Muscle layer of colon (tissue), 2 donors: ENCODE data around the gene ACADVL.
A peak's percentile ranks its signal among the peaks of the same experiment; 100 is the strongest.

ENCODE experiments used
- H3K27ac ChIP-seq: one replicate; pipeline ENCODE4 v1.7.0; 2013; ENCODE audit warnings: low read depth, mild to moderate bottlenecking, low read length, moderate library complexity
- H3K27me3 ChIP-seq, 2 donors: one replicate each; pipeline ENCODE4 v1.7.0; 2013; ENCODE audit warnings: low read length in 2 of 2, mild to moderate bottlenecking in 2 of 2; ENCODE audit not compliant: insufficient read depth in 2 of 2, control insufficient read depth in 1 of 2
- H3K36me3 ChIP-seq: one replicate; pipeline ENCODE4 v1.7.0; 2013; ENCODE audit warnings: mild to moderate bottlenecking, low read length; ENCODE audit not compliant: insufficient read depth
- H3K4me1 ChIP-seq: one replicate; pipeline ENCODE4 v1.7.0; 2013; ENCODE audit warnings: mild to moderate bottlenecking, low read length; ENCODE audit not compliant: insufficient read depth
- H3K4me3 ChIP-seq, 2 donors: one replicate each; pipeline ENCODE4 v1.7.0; 2013; ENCODE audit warnings: low read length in 2 of 2, low read depth in 1 of 2, mild to moderate bottlenecking in 1 of 2, moderate library complexity in 1 of 2
- H3K9ac ChIP-seq: one replicate; pipeline ENCODE4 v1.7.0; 2013; ENCODE audit warnings: low read length
- H3K9me3 ChIP-seq: one replicate; pipeline ENCODE4 v1.7.0; 2013; ENCODE audit warnings: mild to moderate bottlenecking, low read length
- donor health status: abdominal sarcoma.
- donor health status: Adenocarcinoma of cecum.

Gene ACADVL

GRCh38 chr17:7195971-7196370, 23.8 kb upstream of the ACADVL start:
- Histone ChIP-seq H3K27ac (no peak overlapping the region), H3K4me1 (no peaks in the 10 kb centered on the region), H3K9me3 (no peaks in the 10 kb centered on the region), H3K36me3 (peaks cover 57% of the 10 kb centered on the region), H3K9ac (no peak overlapping the region), H3K27me3 (no peaks in the 10 kb centered on the region), H3K4me3 (no peak overlapping the region)

- no peaks in the 10 kb centered on the region for H3K27me3 ChIP-seq
- no peak overlapping the region for H3K4me3 ChIP-seq
- H3K9me3 ChIP-seq, result no peaks in the 10 kb centered on the region
- H3K36me3 ChIP-seq, result peaks cover 57% of the 10 kb centered on the region
- H3K9ac ChIP-seq, result no peak overlapping the region
- H3K4me1 ChIP-seq, result no peaks in the 10 kb centered on the region
- no peak overlapping the region for H3K27ac ChIP-seq
Measured at GRCh38 chr17:7196651-7197401, 22.9 kb upstream of the ACADVL start.

DNA sequence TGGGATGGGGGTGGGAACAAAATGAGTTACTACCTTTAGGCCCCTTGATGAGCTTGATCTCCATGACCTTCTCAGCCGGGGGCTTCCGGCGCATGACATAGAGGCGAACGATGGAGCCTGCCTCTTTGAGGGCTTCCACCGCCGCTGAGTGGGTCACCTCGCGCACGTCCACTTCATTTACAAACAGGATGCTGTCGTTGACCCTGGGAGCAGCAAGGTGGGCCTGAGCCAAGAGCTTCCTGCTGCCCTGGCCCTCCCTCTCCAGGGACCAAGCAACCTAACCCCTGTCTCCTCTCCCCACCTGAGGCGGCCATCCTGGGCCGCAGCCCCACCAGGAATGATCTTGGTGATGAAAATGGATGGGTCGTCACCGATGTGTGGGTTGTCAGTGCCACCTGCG, 16.3 kb upstream of the ACADVL start:
- no peaks in the 10 kb centered on the region for H3K9me3 ChIP-seq
- H3K4me3 ChIP-seq, result no peak overlapping the region
- H3K9ac ChIP-seq, result no peak overlapping the region
- peaks cover 14% of the 10 kb centered on the region for H3K4me1 ChIP-seq
- peaks cover 18% of the 10 kb centered on the region for H3K36me3 ChIP-seq
- no peaks in the 10 kb centered on the region for H3K27me3 ChIP-seq
- H3K27ac ChIP-seq, result no peak overlapping the region

GRCh38 chr17:7204336-7204735, 15.4 kb upstream of the ACADVL start:
- Histone ChIP-seq H3K4me1 (peaks cover 14% of the 10 kb centered on the region), H3K9ac (peak overlapping the region; percentile 57), H3K4me3 (peak overlapping the region; percentile 56 to 65), H3K9me3 (no peaks in the 10 kb centered on the region), H3K36me3 (peaks cover 18% of the 10 kb centered on the region), H3K27me3 (no peaks in the 10 kb centered on the region), H3K27ac (peak overlapping the region; percentile 52)

GRCh38 chr17:7204828-7205461, 14.8 kb upstream of the ACADVL start:
- no peaks in the 10 kb centered on the region for H3K27me3 ChIP-seq
- H3K27ac ChIP-seq, result peak overlapping the region; percentile 52
- no peaks in the 10 kb centered on the region for H3K9me3 ChIP-seq
- H3K9ac ChIP-seq, result peak overlapping the region; percentile 57
- H3K4me1 ChIP-seq, result peaks cover 14% of the 10 kb centered on the region
- H3K4me3 ChIP-seq, result peak overlapping the region; percentile 56 to 65
- peaks cover 18% of the 10 kb centered on the region for H3K36me3 ChIP-seq

DNA sequence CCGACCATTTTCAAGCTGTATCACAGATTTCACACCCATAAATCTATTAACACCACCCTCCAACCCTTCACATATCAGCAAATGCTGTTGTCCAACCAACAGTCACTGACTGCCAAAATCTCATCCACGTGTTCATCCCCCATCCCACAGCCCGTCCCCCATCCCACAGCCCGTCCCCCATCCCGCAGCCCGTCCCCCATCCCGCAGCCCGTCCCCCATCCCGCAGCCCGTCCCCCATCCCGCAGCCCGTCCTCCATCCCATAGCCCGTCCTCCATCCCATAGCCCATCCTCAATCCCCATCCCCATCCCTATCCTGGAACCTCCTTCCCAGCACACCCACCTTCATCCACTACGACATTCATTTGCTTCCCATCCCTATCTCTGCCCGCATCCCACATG, 14.2 kb upstream of the ACADVL start:
- Histone ChIP-seq H3K4me3 (peak overlapping the region; percentile 56 to 65), H3K9ac (peak overlapping the region; percentile 57), H3K27ac (peak overlapping the region; percentile 52), H3K4me1 (peaks cover 14% of the 10 kb centered on the region), H3K9me3 (no peaks in the 10 kb centered on the region), H3K36me3 (peaks cover 18% of the 10 kb centered on the region), H3K27me3 (no peaks in the 10 kb centered on the region)

DNA sequence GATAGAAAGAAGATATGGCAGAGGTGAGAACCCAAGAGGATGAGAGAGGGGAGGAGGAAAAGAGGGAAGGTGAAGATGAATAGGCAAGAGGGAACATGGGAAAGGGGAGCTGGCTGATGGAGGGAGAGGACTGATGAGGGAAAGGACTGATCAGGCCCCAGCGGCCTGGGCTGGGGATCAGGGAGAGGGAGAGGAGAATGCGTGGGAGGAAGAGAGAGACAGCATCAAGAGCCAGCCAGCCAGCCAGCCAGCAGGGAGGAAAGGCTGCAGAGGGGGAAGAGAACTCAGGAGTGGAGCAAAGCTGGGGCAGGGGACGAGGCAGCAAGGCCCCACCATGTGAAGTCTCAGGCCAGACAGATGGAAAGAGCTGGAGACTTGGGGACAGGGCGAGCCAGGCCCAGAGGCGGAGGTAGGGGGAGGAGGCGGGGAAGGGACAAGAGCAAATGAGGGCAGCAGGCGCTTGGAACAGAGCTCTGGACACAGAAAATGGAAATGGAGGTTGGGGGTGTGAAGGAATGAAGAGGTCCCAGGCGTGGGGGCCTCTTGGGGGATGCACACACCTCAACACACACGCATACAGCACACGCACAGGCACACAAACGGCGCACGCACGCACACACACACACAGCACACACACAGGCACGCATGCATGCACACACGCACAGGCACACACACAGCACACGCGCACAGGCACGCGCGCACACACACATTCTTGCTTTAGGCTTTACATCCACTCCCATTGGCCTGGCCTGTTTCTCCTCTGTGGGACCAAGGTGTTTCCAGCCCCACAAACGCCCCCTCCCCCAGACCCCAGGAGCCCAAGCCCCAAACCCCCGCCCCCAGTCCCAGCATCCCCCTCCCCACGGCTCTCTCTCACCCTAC, 12.4 kb upstream of the ACADVL start:
- no peak overlapping the region for H3K9ac ChIP-seq
- H3K4me1 ChIP-seq, result peaks cover 21% of the 10 kb centered on the region

GRCh38 chr17:7208027-7208571, 11.6 kb upstream of the ACADVL start:
- Histone ChIP-seq H3K9ac (no peak overlapping the region), H3K27ac (no peak overlapping the region), H3K36me3 (peaks cover 8% of the 10 kb centered on the region), H3K4me1 (peaks cover 23% of the 10 kb centered on the region), H3K27me3 (no peaks in the 10 kb centered on the region), H3K4me3 (no peak overlapping the region), H3K9me3 (no peaks in the 10 kb centered on the region)

More for the DNA sequence above, 12.4 kb upstream of the ACADVL start:
- Histone ChIP-seq H3K27me3 (no peaks in the 10 kb centered on the region), H3K27ac (no peak overlapping the region), H3K36me3 (peaks cover 15% of the 10 kb centered on the region), H3K4me3 (no peak overlapping the region), H3K9me3 (no peaks in the 10 kb centered on the region)

DNA sequence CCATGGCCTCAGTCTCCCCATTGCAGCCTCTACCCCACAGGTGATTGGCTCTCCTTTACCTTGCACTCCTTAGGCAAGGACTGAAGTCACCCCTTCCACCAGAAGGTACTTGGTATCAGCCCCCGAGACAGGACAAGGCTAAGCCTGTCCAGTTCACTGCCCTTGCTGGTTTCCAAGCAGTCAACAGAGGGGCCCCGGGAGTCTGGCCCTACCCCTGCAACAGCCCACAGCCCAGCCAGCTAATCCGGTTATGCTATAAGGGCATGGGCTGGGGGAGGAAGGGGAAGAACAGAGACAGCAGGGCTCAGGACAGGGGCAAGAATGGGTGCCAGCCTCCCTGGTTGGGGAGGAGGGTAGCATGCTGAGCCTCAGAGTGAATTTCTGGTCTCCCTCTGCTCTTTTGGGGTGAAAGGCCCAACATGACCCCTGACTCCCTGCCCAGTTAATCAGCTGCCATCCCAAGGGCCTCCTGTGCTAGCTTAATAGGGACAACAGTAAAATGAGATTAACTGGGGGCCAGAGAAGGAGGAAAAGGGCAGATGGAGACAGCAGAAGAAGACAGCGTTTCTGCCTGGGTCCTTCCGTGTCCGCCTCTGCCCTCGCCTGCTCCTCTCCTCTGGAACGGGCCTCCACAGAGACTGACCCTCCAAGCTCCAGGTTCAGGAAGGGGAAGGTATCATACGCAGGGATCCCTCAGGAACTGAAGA, 10.8 kb upstream of the ACADVL start:
- Histone ChIP-seq H3K9ac (no peak overlapping the region), H3K27ac (no peak overlapping the region), H3K27me3 (no peaks in the 10 kb centered on the region), H3K9me3 (no peaks in the 10 kb centered on the region), H3K36me3 (no peaks in the 10 kb centered on the region), H3K4me3 (no peak overlapping the region), H3K4me1 (peaks cover 30% of the 10 kb centered on the region)

DNA sequence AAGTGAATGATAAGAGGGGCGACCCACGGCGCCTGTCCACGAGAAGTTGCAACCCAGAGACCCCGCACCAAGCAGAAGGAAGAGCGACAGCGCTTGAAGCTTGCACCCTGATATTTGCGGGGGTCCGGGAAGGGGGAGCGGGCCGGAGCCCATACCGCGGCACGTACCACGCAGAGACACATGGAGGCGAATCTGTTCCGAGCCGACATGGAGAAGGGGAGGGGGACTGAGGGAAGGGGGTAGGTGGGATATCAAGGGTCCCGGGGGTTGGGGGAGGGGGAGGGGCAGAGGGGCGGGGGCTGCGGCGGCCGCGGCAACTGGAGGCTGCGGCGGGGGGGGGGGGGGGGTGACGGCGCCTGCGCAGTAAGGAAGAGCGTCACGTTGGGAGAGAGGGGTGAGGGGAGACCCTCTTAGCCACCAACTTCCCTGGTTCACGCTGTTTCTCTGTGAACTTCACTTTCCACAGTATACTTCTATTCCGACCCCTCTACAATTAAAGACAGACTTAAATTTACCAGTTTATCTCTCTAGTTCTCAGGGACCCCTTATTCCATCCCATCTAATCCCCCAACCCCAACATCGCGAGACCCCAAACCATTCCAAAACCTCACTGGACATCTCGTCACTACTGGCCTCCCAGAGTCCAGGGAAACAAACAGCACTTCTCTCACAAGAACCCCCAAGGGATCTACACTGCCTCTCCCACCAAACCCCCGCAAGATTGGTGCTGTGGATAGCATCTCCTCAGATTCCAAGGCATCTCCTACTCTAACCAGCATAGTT, 8.1 kb upstream of the ACADVL start:
- Histone ChIP-seq H3K9ac (no peak overlapping the region), H3K27me3 (no peaks in the 10 kb centered on the region), H3K27ac (no peak overlapping the region), H3K4me3 (no peak overlapping the region), H3K9me3 (no peaks in the 10 kb centered on the region), H3K4me1 (peaks cover 33% of the 10 kb centered on the region), H3K36me3 (no peaks in the 10 kb centered on the region)
